Endothelial cell of umbilical vein (primary cell): ENCODE measurements around the gene WASF2. TPM values are rescaled to one million over a fixed set of nuclear protein-coding genes. Genes with fewer than 3 reads are reported as not detected.

Experiments
- BruUV-seq: library from RNA; stranded (reverse); fragments of 400-500 nt; replicated peaks from 2 replicates; lab custom pipeline; 2021; lab: Mats Ljungman, UMichigan
- CTCF ChIA-PET: fragments of 300-600, 350-600 bp; sonication (Branson Sonifier 250); formaldehyde crosslinking; loops from one replicate; lab custom pipeline; 2021; ENCODE audit warnings: antibody characterized with exemption, inconsistent platforms; lab: Charles Lee
- POLR2A ChIA-PET: fragments of 300-600, 350-600 bp; sonication (Branson Sonifier 250); formaldehyde crosslinking; loops from one replicate; lab custom pipeline; 2021; ENCODE audit warnings: antibody characterized with exemption, inconsistent platforms; lab: Charles Lee
- DNase-seq: peaks from one replicate; pipeline ENCODE4 v3.0.0-alpha.2; 2011; ENCODE audit warnings: low read depth, low spot score
- FAIRE-seq: peaks from 2 replicates; lab custom pipeline; 2011; peaks lifted over from hg19 to GRCh38; lab: Jason Lieb, UNC
- H2AFZ ChIP-seq: 2 replicates; pipeline ENCODE4 v1.6.0; 2012; ENCODE audit warnings: low read depth, low read length, control low read depth, inconsistent platforms
- H3K27ac ChIP-seq: 2 replicates; pipeline ENCODE4 v1.5.1; 2011; ENCODE audit warnings: low read depth, mild to moderate bottlenecking, control low read depth, low read length, moderate library complexity; ENCODE audit not compliant: insufficient read depth
- H3K27me3 ChIP-seq, 2 experiments: 2 replicates each; pipeline versions ENCODE4 v1.6.0 to v1.6.1; 2011; ENCODE audit warnings: low read length in 2 of 2, mixed read lengths in 1 of 2; ENCODE audit not compliant: control insufficient read depth in 2 of 2, insufficient read depth in 2 of 2
- H3K36me3 ChIP-seq, 2 experiments: 2 replicates in 1 of 2; 3 replicates in 1 of 2; pipeline ENCODE4 v1.5.1; 2011; ENCODE audit warnings: low read length in 2 of 2, mild to moderate bottlenecking in 1 of 2, moderate library complexity in 1 of 2; ENCODE audit not compliant: control insufficient read depth in 2 of 2, insufficient read depth in 2 of 2; ENCODE audit errors: extremely low read depth in 1 of 2
- H3K4me1 ChIP-seq: 3 replicates; pipeline ENCODE4 v1.5.1; 2011; ENCODE audit warnings: mild to moderate bottlenecking, low read length; ENCODE audit not compliant: control insufficient read depth, insufficient read depth; ENCODE audit errors: extremely low read depth
- H3K4me2 ChIP-seq: 2 replicates; pipeline ENCODE4 v1.6.1; 2011; ENCODE audit warnings: low read length, control low read depth, mixed read lengths; ENCODE audit not compliant: insufficient read depth
- H3K4me3 ChIP-seq, 3 experiments: fragments of 200-600 bp in 1 of 3; sonication (generic), shearing (Covaris generic) in 1 of 3; replicated peaks in 1 of 3; 2 replicates each; pipeline ENCODE4 v1.5.1; 2011 to 2016; ENCODE audit warnings: control low read depth in 3 of 3, low read length in 3 of 3, mild to moderate bottlenecking in 2 of 3, inconsistent platforms in 1 of 3, low read depth in 1 of 3, moderate library complexity in 1 of 3; ENCODE audit not compliant: insufficient read depth in 1 of 3
- H3K79me2 ChIP-seq: 2 replicates; pipeline ENCODE4 v1.6.0; 2012; ENCODE audit warnings: low read length, inconsistent platforms; ENCODE audit not compliant: control insufficient read depth, insufficient read depth
- H3K9ac ChIP-seq: replicated peaks from 2 replicates; pipeline ENCODE3; 2011; ENCODE audit warnings: low read length, control low read depth; ENCODE audit not compliant: insufficient read depth; ENCODE audit errors: extremely low read depth
- H3K9me1 ChIP-seq: replicated peaks from 3 replicates; pipeline ENCODE4 v1.6.0; 2011; ENCODE audit warnings: mild to moderate bottlenecking, low read length; ENCODE audit not compliant: control insufficient read depth, insufficient read depth; ENCODE audit errors: extremely low read depth
- H3K9me3 ChIP-seq: replicated peaks from 2 replicates; pipeline ENCODE4 v1.5.1; 2012; ENCODE audit warnings: low read length, inconsistent platforms; ENCODE audit not compliant: control insufficient read depth, insufficient read depth
- H4K20me1 ChIP-seq: replicated peaks from 2 replicates; pipeline ENCODE3; 2011; ENCODE audit warnings: mild to moderate bottlenecking, low read length; ENCODE audit not compliant: control insufficient read depth, insufficient read depth; ENCODE audit errors: extremely low read depth
- EZH2 ChIP-seq: IDR thresholded peaks from 2 replicates; pipeline ENCODE4 v1.6.1; 2012; ENCODE audit warnings: borderline replicate concordance, low read depth, mild to moderate bottlenecking, moderate library complexity, low read length, inconsistent platforms; ENCODE audit not compliant: severe bottlenecking
- FOS ChIP-seq: IDR thresholded peaks from 2 replicates; pipeline ENCODE4 v1.6.1; 2011; ENCODE audit warnings: mild to moderate bottlenecking, low read length, moderate library complexity, borderline replicate concordance; ENCODE audit not compliant: insufficient read depth
- GATA2 ChIP-seq: IDR thresholded peaks from 2 replicates; pipeline ENCODE4 v1.7.0; 2011; ENCODE audit warnings: low read depth, mild to moderate bottlenecking, moderate library complexity, mixed read lengths, low read length; ENCODE audit not compliant: insufficient read length, insufficient read depth
- JUN ChIP-seq: IDR thresholded peaks from 2 replicates; pipeline ENCODE4 v1.6.1; 2011; ENCODE audit warnings: borderline replicate concordance, low read depth; ENCODE audit not compliant: insufficient read length, insufficient read depth
- MYC ChIP-seq: IDR thresholded peaks from one replicate; pipeline ENCODE4 v1.6.1; 2011; ENCODE audit warnings: mild to moderate bottlenecking, low read depth, low read length
- POLR2A ChIP-seq: IDR thresholded peaks from 2 replicates; pipeline ENCODE4 v1.6.1; 2012; ENCODE audit warnings: low read depth, mild to moderate bottlenecking, control low read depth, low read length
- POLR2AphosphoS5 ChIP-seq: IDR thresholded peaks from 2 replicates; pipeline ENCODE4 v1.6.1; 2012; ENCODE audit warnings: low read depth, mild to moderate bottlenecking, control low read depth, low read length, moderate library complexity; ENCODE audit not compliant: insufficient read depth
- dilution Hi-C: fragments of 300-500 bp; cut with MboI; formaldehyde crosslinking; loops from one replicate; pipeline ENCODE4 v1.15.0; 2019; ENCODE audit warnings: low sequenced_read_pairs; ENCODE audit not compliant: extremely low pct_ligation_motif_present
- intact Hi-C: fragments of 100-400 bp; cut with micrococcal nuclease; formaldehyde crosslinking; loops from one replicate; pipeline ENCODE4 v1.10.0; 2022
- polyA plus RNA-seq, 4 experiments: library from polyadenylated mRNA; depleted of rRNA in 3 of 4; stranded (reverse) in 3 of 4; unstranded in 1 of 4; fragments of >200 nt; gene quantifications; 2 replicates each; pipeline versions ENCODE4 v1.2.1 to v1.2.3, GENCODE V29; 2011 to 2012; ENCODE audit warnings: missing spikeins in 1 of 4
- total RNA-seq: library from RNA; stranded (reverse); gene quantifications from 2 replicates; pipeline ENCODE4 v1.2.3, GENCODE V29; 2021
- TF ChIP-seq, protein P1 (sequence below): IDR thresholded peaks from 2 replicates; pipeline ENCODE4 v1.6.1; 2011; ENCODE audit not compliant: insufficient read depth, insufficient read length
- TF ChIP-seq, protein P2 (sequence below), 2 donors: IDR thresholded peaks; 1 replicate in 1 of 2; 2 replicates in 1 of 2; pipeline ENCODE4 v1.5.1; 2011; ENCODE audit warnings: low read length in 2 of 2, mild to moderate bottlenecking in 2 of 2, moderate library complexity in 2 of 2, control low read depth in 1 of 2, inconsistent platforms in 1 of 2, low read depth in 1 of 2; ENCODE audit not compliant: insufficient read depth in 1 of 2; ENCODE audit errors: extremely low read depth in 1 of 2

The WASF2 gene
- total and polyA plus RNA-seq, 2 donors (not counting 3 experiments of a cell fraction or from before 2014, with no cell fraction given) = 76.9 to 172 TPM

DNA sequence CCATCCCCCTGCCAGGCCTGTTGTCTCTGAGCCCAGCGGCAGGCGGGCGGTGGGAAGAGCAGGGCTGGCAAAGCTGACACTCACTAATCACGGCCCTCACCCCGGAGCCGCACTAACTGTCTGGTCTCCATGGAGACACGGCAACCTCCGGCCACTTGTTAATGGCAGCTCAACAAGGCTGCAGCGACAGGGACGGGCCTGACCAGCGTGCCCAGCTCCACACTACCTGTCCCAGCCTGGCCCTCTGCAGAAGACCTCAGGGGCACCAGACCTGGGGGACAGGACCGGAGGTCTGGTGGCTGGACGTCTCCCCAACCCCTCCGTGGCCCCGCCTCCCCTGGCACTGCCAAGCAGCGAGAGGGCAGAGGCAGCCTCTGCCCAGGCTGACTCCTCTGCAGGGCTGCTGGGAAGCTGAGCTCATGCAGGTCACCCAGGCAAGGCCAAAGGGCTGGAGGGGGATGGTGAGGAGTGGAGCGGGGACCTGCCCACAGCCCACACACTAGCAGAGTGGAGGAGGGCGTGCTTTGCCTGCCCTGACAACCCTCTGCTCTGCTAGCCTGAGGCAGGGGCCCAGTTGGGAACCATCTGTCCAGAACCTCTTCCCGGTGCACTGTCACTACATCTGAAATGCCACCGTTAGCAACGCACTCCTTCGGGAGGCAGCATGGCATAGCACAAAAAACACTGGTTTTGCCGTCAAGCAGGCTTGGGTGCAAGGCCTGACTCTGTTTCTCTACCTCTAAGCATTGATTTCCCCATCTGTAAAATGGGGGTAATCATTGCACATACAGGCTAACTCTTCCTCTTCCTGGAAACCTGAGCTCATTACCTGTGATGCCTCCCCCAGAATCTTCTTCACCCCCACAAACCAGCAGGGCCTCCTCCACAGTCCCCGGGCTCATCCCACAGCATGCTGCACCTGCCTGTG is 29.6 kb upstream of the WASF2 start:
- H3K9me3 ChIP-seq = no peaks in the 10 kb centered on the region
- H3K27me3 ChIP-seq = no peaks in the 10 kb centered on the region
- H3K36me3 ChIP-seq = no peaks in the 10 kb centered on the region
- H3K4me3 ChIP-seq = no peak overlapping the region
- no TSS peak for BruUV-seq
- H4K20me1 ChIP-seq = no peaks in the 10 kb centered on the region
- FAIRE-seq = no peak
- intact Hi-C loops (no loop called here), dilution Hi-C loops (no loop called here)
- no peaks in the 10 kb centered on the region for H3K79me2 ChIP-seq
- H3K27ac ChIP-seq = no peak overlapping the region
- DNase-seq = no peak
- ChIA-PET CTCF (interaction anchor here (1.0 to 1.9 kb wide), 4 partner anchors 37 to 103 kb away, joined by 3 to 5 read pairs (median 4); no protein-coding TSS in a partner anchor), POLR2A (no interaction called here)
- no peaks in the 10 kb centered on the region for H3K9me1 ChIP-seq
- no peak for TF ChIP-seq EZH2
- TF ChIP-seq, protein P1, sequence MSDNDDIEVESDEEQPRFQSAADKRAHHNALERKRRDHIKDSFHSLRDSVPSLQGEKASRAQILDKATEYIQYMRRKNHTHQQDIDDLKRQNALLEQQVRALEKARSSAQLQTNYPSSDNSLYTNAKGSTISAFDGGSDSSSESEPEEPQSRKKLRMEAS = no peak
- TF ChIP-seq, protein P2, sequence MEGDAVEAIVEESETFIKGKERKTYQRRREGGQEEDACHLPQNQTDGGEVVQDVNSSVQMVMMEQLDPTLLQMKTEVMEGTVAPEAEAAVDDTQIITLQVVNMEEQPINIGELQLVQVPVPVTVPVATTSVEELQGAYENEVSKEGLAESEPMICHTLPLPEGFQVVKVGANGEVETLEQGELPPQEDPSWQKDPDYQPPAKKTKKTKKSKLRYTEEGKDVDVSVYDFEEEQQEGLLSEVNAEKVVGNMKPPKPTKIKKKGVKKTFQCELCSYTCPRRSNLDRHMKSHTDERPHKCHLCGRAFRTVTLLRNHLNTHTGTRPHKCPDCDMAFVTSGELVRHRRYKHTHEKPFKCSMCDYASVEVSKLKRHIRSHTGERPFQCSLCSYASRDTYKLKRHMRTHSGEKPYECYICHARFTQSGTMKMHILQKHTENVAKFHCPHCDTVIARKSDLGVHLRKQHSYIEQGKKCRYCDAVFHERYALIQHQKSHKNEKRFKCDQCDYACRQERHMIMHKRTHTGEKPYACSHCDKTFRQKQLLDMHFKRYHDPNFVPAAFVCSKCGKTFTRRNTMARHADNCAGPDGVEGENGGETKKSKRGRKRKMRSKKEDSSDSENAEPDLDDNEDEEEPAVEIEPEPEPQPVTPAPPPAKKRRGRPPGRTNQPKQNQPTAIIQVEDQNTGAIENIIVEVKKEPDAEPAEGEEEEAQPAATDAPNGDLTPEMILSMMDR (IDR thresholded peaks at IDR 0.05; ENCODE audit: extremely low read depth in 1 of 2, insufficient read depth in 1 of 2, low read depth in 1 of 2, low read length in 2 of 2) = no peak
- no peak for TF ChIP-seq MYC
- no peak for TF ChIP-seq GATA2
- TF ChIP-seq FOS = no peak
- TF ChIP-seq JUN = no peak
- no peak for TF ChIP-seq POLR2AphosphoS5
- TF ChIP-seq POLR2A = no peak
- H3K4me2 ChIP-seq = no peak overlapping the region
- peak overlapping the region; percentile 35 for H2AFZ ChIP-seq
- peaks cover 13% of the 10 kb centered on the region for H3K4me1 ChIP-seq
- no peak overlapping the region for H3K9ac ChIP-seq
